Measurements from ENCODE around the gene NEK1. TPM values are rescaled to one million over a fixed set of nuclear protein-coding genes. Genes with fewer than 3 reads are reported as not detected.

NEK1 gene
- total RNA-seq, 5 donors from 2014 or later (not counting 1 experiment from before 2014, with no cell fraction given) = 13.4 to 21.9 (median 19.5) TPM

GRCh38 chr4:169632896-169633295, 20.5 kb upstream of the NEK1 start:
- no peak overlapping the region for H3K27ac ChIP-seq (ENCODE audit: low read length)
- no peaks in the 10 kb centered on the region for H3K9me3 ChIP-seq
- Mint-ChIP-seq H3K27me3 (no peaks in the 10 kb centered on the region), H3K9me3 (no peaks in the 10 kb centered on the region), H3K4me3 (no peak overlapping the region), H3K36me3 (peaks cover 32% of the 10 kb centered on the region), H3K27ac (no peak overlapping the region), H3K4me1 (peaks cover 23 to 42% (median 36%) of the 10 kb centered on the region in 3 donors)
- DNase-seq (no peak), ATAC-seq (replicated peaks in 1 of 4) (no peak)
- H3K4me1 ChIP-seq (ENCODE audit: control insufficient read depth in 1 of 2, extremely low read depth in 1 of 2, insufficient read depth in 2 of 2, low read length in 2 of 2) = no peaks in the 10 kb centered on the region
- H3K27me3 ChIP-seq (replicated peaks in 1 of 2; ENCODE audit: control insufficient read depth in 2 of 2, extremely low read depth in 1 of 2, insufficient read depth in 2 of 2, low read length in 1 of 2) = no peaks in the 10 kb centered on the region
- ChIA-PET CTCF (interaction anchor here in 1 of 2 donors (0.6 to 0.7 kb wide), 2 partner anchors 13 to 50 kb away, joined by 4 read pairs; no protein-coding TSS in a partner anchor), POLR2A (interaction anchor here in 1 of 2 donors (0.6 kb wide), 1 partner anchor 99 kb away, joined by 3 read pairs; no protein-coding TSS in a partner anchor)
- no peak overlapping the region for H3K4me3 ChIP-seq (ENCODE audit: control insufficient read depth in 1 of 2, extremely low read depth in 1 of 2, low read length in 1 of 2)
- no peaks in the 10 kb centered on the region for H3K36me3 ChIP-seq (ENCODE audit: control insufficient read depth in 2 of 2, extremely low read depth in 1 of 2, insufficient read depth in 1 of 2, low read length in 1 of 2)
- 100% methylated on average over 1 of the region's 11 CpGs for WGBS (ENCODE audit: insufficient coverage)

- ATAC-seq (replicated peaks in 1 of 4) (no peak), DNase-seq (no peak)
- no peak overlapping the region for H3K4me3 Mint-ChIP-seq
- Histone ChIP-seq H3K4me1 (ENCODE audit: control insufficient read depth in 1 of 2, extremely low read depth in 1 of 2, insufficient read depth in 2 of 2, low read length in 2 of 2) (no peaks in the 10 kb centered on the region), H3K4me3 (ENCODE audit: control insufficient read depth in 1 of 2, extremely low read depth in 1 of 2, low read length in 1 of 2) (no peak overlapping the region), H3K9me3 (no peaks in the 10 kb centered on the region), H3K27me3 (replicated peaks in 1 of 2; ENCODE audit: control insufficient read depth in 2 of 2, extremely low read depth in 1 of 2, insufficient read depth in 2 of 2, low read length in 1 of 2) (no peaks in the 10 kb centered on the region), H3K27ac (ENCODE audit: low read length) (no peak overlapping the region), H3K36me3 (ENCODE audit: control insufficient read depth in 2 of 2, extremely low read depth in 1 of 2, insufficient read depth in 1 of 2, low read length in 1 of 2) (no peaks in the 10 kb centered on the region)
- H3K27ac Mint-ChIP-seq = no peak overlapping the region
- ChIA-PET CTCF (interaction anchor here in 1 of 2 donors (1.4 kb wide), 1 partner anchor 17 kb away, joined by 3 read pairs; the partner anchor contains the start of gene NEK1), POLR2A (interaction anchor here in 1 of 2 donors (0.5 kb wide), 1 partner anchor 39 kb away, joined by 4 read pairs; no protein-coding TSS in a partner anchor)
- H3K4me1 Mint-ChIP-seq = peaks cover 16 to 59% (median 51%) of the 10 kb centered on the region in 3 donors
- no peaks in the 10 kb centered on the region for H3K27me3 Mint-ChIP-seq
- WGBS (ENCODE audit: insufficient coverage) = 60% methylated on average over 1 of the region's 3 CpGs
- no peaks in the 10 kb centered on the region for H3K9me3 Mint-ChIP-seq
- peaks cover 16% of the 10 kb centered on the region for H3K36me3 Mint-ChIP-seq
Observed at GRCh38 chr4:169630069-169630468, 17.7 kb upstream of the NEK1 start.

GRCh38 chr4:169628579-169628978, 16.2 kb upstream of the NEK1 start:
- Mint-ChIP-seq H3K36me3 (peaks cover 18% of the 10 kb centered on the region), H3K4me3 (no peak overlapping the region), H3K27ac (peak overlapping the region; percentile 3 to 63), H3K9me3 (no peaks in the 10 kb centered on the region), H3K4me1 (peaks cover 25 to 55% (median 53%) of the 10 kb centered on the region in 3 donors), H3K27me3 (no peaks in the 10 kb centered on the region)
- Histone ChIP-seq H3K27me3 (replicated peaks in 1 of 2; ENCODE audit: control insufficient read depth in 2 of 2, extremely low read depth in 1 of 2, insufficient read depth in 2 of 2, low read length in 1 of 2) (no peaks in the 10 kb centered on the region), H3K4me1 (ENCODE audit: control insufficient read depth in 1 of 2, extremely low read depth in 1 of 2, insufficient read depth in 2 of 2, low read length in 2 of 2) (no peaks in the 10 kb centered on the region), H3K9me3 (no peaks in the 10 kb centered on the region), H3K36me3 (ENCODE audit: control insufficient read depth in 2 of 2, extremely low read depth in 1 of 2, insufficient read depth in 1 of 2, low read length in 1 of 2) (no peaks in the 10 kb centered on the region), H3K4me3 (ENCODE audit: control insufficient read depth in 1 of 2, extremely low read depth in 1 of 2, low read length in 1 of 2) (no peak overlapping the region), H3K27ac (ENCODE audit: low read length) (no peak overlapping the region)
- ChIA-PET CTCF (interaction anchor here in 1 of 2 donors (1.5 kb wide), 1 partner anchor 30 kb away, joined by 4 read pairs; no protein-coding TSS in a partner anchor), POLR2A (no interaction called here)
- ATAC-seq (replicated peaks in 1 of 4) (no peak), DNase-seq (no peak)
- WGBS (ENCODE audit: insufficient coverage) = 80% methylated on average over 1 of the region's 2 CpGs

GRCh38 chr4:169627307-169627706, 14.9 kb upstream of the NEK1 start:
- Mint-ChIP-seq H3K27me3 (no peaks in the 10 kb centered on the region), H3K27ac (peak overlapping the region; percentile 44 to 58), H3K9me3 (no peaks in the 10 kb centered on the region), H3K4me3 (no peak overlapping the region), H3K36me3 (peaks cover 21% of the 10 kb centered on the region), H3K4me1 (peaks cover 38 to 66% (median 63%) of the 10 kb centered on the region in 3 donors)
- POLR2A ChIA-PET = interaction anchor here in 1 of 2 donors (0.6 kb wide), 1 partner anchor 57 kb away, joined by 5 read pairs; no protein-coding TSS in a partner anchor
- Histone ChIP-seq H3K4me1 (ENCODE audit: control insufficient read depth in 1 of 2, extremely low read depth in 1 of 2, insufficient read depth in 2 of 2, low read length in 2 of 2) (peaks cover 2% of the 10 kb centered on the region in 2 experiments), H3K9me3 (no peaks in the 10 kb centered on the region), H3K27me3 (replicated peaks in 1 of 2; ENCODE audit: control insufficient read depth in 2 of 2, extremely low read depth in 1 of 2, insufficient read depth in 2 of 2, low read length in 1 of 2) (no peaks in the 10 kb centered on the region), H3K4me3 (ENCODE audit: control insufficient read depth in 1 of 2, extremely low read depth in 1 of 2, low read length in 1 of 2) (no peak overlapping the region), H3K27ac (ENCODE audit: low read length) (no peak overlapping the region), H3K36me3 (ENCODE audit: control insufficient read depth in 2 of 2, extremely low read depth in 1 of 2, insufficient read depth in 1 of 2, low read length in 1 of 2) (no peaks in the 10 kb centered on the region)
- no peak for ATAC-seq (replicated peaks in 1 of 4)
- CTCF ChIA-PET = interaction anchor here (0.7 to 1.7 kb wide), 3 partner anchors 15 to 674 kb away, joined by 3 to 6 read pairs (median 4); partner anchors contain the start of gene NEK1 (in 1 of the 2)
- DNase-seq = no peak
- WGBS (ENCODE audit: insufficient coverage) = no CpG with 5 or more reads among the region's 1 CpG

GRCh38 chr4:169626331-169627282, 14.2 kb upstream of the NEK1 start:
- Histone ChIP-seq H3K4me1 (ENCODE audit: control insufficient read depth in 1 of 2, extremely low read depth in 1 of 2, insufficient read depth in 2 of 2, low read length in 2 of 2) (peaks cover 4 to 9% of the 10 kb centered on the region in 2 experiments), H3K27ac (ENCODE audit: low read length) (no peak overlapping the region), H3K36me3 (ENCODE audit: control insufficient read depth in 2 of 2, extremely low read depth in 1 of 2, insufficient read depth in 1 of 2, low read length in 1 of 2) (no peaks in the 10 kb centered on the region), H3K9me3 (no peaks in the 10 kb centered on the region), H3K4me3 (ENCODE audit: control insufficient read depth in 1 of 2, extremely low read depth in 1 of 2, low read length in 1 of 2) (no peak overlapping the region), H3K27me3 (replicated peaks in 1 of 2; ENCODE audit: control insufficient read depth in 2 of 2, extremely low read depth in 1 of 2, insufficient read depth in 2 of 2, low read length in 1 of 2) (no peaks in the 10 kb centered on the region)
- DNase-seq (no peak), ATAC-seq (replicated peaks in 1 of 4) (no peak)
- peak overlapping the region; percentile 54 to 58 for H3K27ac Mint-ChIP-seq
- ChIA-PET POLR2A (interaction anchor here in 1 of 2 donors (0.6 kb wide), 1 partner anchor 58 kb away, joined by 5 read pairs; no protein-coding TSS in a partner anchor), CTCF (interaction anchor here (0.7 to 1.7 kb wide), 2 partner anchors 14 to 673 kb away, joined by 3 to 6 read pairs; partner anchors contain the start of gene NEK1 (in 1 of the 2))
- H3K4me3 Mint-ChIP-seq = no peak overlapping the region
- H3K9me3 Mint-ChIP-seq = no peaks in the 10 kb centered on the region
- H3K36me3 Mint-ChIP-seq = peaks cover 14% of the 10 kb centered on the region
- H3K4me1 Mint-ChIP-seq = peaks cover 40 to 68% (median 65%) of the 10 kb centered on the region in 3 donors
- no CpG with 5 or more reads among the region's 6 CpGs for WGBS (ENCODE audit: insufficient coverage)
- H3K27me3 Mint-ChIP-seq = no peaks in the 10 kb centered on the region

GRCh38 chr4:169625886-169626285, 13.5 kb upstream of the NEK1 start:
- peak overlapping the region in 1 of 2 donors; percentile 54 for H3K27ac Mint-ChIP-seq
- no CpG with 5 or more reads among the region's 5 CpGs for WGBS (ENCODE audit: insufficient coverage)
- no peaks in the 10 kb centered on the region for H3K9me3 Mint-ChIP-seq
- ATAC-seq (replicated peaks in 1 of 4) = no peak
- Histone ChIP-seq H3K4me3 (ENCODE audit: control insufficient read depth in 1 of 2, extremely low read depth in 1 of 2, low read length in 1 of 2) (no peak overlapping the region), H3K9me3 (no peaks in the 10 kb centered on the region), H3K27ac (ENCODE audit: low read length) (no peak overlapping the region), H3K27me3 (replicated peaks in 1 of 2; ENCODE audit: control insufficient read depth in 2 of 2, extremely low read depth in 1 of 2, insufficient read depth in 2 of 2, low read length in 1 of 2) (no peaks in the 10 kb centered on the region), H3K4me1 (ENCODE audit: control insufficient read depth in 1 of 2, extremely low read depth in 1 of 2, insufficient read depth in 2 of 2, low read length in 2 of 2) (peaks cover 6 to 15% of the 10 kb centered on the region in 2 experiments), H3K36me3 (ENCODE audit: control insufficient read depth in 2 of 2, extremely low read depth in 1 of 2, insufficient read depth in 1 of 2, low read length in 1 of 2) (no peaks in the 10 kb centered on the region)
- H3K36me3 Mint-ChIP-seq = peaks cover 9% of the 10 kb centered on the region
- no peak overlapping the region for H3K4me3 Mint-ChIP-seq
- peaks cover 43 to 69% (median 68%) of the 10 kb centered on the region in 3 donors for H3K4me1 Mint-ChIP-seq
- no peak for DNase-seq
- POLR2A ChIA-PET = no interaction called here
- CTCF ChIA-PET = no interaction called here
- no peaks in the 10 kb centered on the region for H3K27me3 Mint-ChIP-seq
